ENCODE results near the gene PALLD. TPM values are rescaled to one million over a fixed set of nuclear protein-coding genes. Genes with fewer than 3 reads are reported as not detected.

PALLD gene
- total RNA-seq, 1 experiment from 2014 or later: 23.7 TPM

DNA sequence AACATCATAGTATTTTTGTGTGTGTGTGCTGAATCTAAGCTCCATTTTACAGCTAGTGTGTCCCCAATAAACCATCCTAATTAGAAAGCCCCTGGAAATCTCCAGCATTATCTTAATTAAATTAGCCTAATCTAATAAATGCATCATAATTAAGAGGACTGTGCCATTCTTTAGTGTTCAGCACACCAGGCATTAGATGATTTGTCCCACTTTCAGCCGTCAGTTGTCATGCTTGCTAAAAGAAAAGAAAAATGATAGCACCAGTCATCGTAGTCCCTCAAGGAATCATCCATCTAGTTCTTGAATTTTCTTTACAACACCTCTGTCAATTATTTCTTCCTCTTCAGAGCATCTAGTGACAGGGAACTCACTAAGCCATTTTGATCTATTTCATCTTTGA is 155.9 kb downstream of the PALLD start:
- no peaks in the 10 kb centered on the region for H3K36me3 Mint-ChIP-seq
- no peak for TF ChIP-seq MLX (CRISPR knock-in tag; IDR thresholded peaks at IDR 0.05)
- TF ChIP-seq MAX (CRISPR knock-in tag; IDR thresholded peaks at IDR 0.05): no peak
- no peak for TF ChIP-seq CREB1 (CRISPR knock-in tag; IDR thresholded peaks at IDR 0.05)
- TF ChIP-seq HMGA2 (CRISPR knock-in tag; IDR thresholded peaks at IDR 0.05): no peak
- TF ChIP-seq USF2 (CRISPR knock-in tag; IDR thresholded peaks at IDR 0.05): no peak
- no peak for TF ChIP-seq NR3C1 (CRISPR knock-in tag; conservative IDR thresholded peaks at IDR 0.05; ENCODE audit: low read depth)
- no peak for TF ChIP-seq FOXJ3 (CRISPR knock-in tag; IDR thresholded peaks at IDR 0.05; ENCODE audit: borderline replicate concordance)
- TF ChIP-seq, protein P1, sequence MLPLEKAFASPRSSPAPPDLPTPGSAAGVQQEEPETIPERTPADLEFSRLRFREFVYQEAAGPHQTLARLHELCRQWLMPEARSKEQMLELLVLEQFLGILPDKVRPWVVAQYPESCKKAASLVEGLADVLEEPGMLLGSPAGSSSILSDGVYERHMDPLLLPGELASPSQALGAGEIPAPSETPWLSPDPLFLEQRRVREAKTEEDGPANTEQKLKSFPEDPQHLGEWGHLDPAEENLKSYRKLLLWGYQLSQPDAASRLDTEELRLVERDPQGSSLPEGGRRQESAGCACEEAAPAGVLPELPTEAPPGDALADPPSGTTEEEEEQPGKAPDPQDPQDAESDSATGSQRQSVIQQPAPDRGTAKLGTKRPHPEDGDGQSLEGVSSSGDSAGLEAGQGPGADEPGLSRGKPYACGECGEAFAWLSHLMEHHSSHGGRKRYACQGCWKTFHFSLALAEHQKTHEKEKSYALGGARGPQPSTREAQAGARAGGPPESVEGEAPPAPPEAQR (CRISPR knock-in tag; IDR thresholded peaks at IDR 0.05): no peak
- no peak for TF ChIP-seq ARID4B (CRISPR knock-in tag; IDR thresholded peaks at IDR 0.05; ENCODE audit: borderline replicate concordance)
- TF ChIP-seq FOXP4 (CRISPR knock-in tag; IDR thresholded peaks at IDR 0.05): no peak
- TF ChIP-seq ZNF121 (CRISPR knock-in tag; IDR thresholded peaks at IDR 0.05): no peak
- TF ChIP-seq NR1H2 (CRISPR knock-in tag; IDR thresholded peaks at IDR 0.05): no peak
- TF ChIP-seq MXD4 (CRISPR knock-in tag; IDR thresholded peaks at IDR 0.05; ENCODE audit: borderline replicate concordance): no peak
- H3K9me3 Mint-ChIP-seq: no peaks in the 10 kb centered on the region
- no peak overlapping the region for H3K27ac Mint-ChIP-seq
- peaks cover 58% of the 10 kb centered on the region for H3K4me1 Mint-ChIP-seq
- no peak for ATAC-seq
- ChIA-PET POLR2A (no interaction called here), CTCF (no interaction called here)
- H3K27me3 Mint-ChIP-seq (ENCODE audit: low read depth): no peaks in the 10 kb centered on the region
- H3K4me3 Mint-ChIP-seq: no peak overlapping the region
- DNase-seq (ENCODE audit: low spot score): no peak

DNA sequence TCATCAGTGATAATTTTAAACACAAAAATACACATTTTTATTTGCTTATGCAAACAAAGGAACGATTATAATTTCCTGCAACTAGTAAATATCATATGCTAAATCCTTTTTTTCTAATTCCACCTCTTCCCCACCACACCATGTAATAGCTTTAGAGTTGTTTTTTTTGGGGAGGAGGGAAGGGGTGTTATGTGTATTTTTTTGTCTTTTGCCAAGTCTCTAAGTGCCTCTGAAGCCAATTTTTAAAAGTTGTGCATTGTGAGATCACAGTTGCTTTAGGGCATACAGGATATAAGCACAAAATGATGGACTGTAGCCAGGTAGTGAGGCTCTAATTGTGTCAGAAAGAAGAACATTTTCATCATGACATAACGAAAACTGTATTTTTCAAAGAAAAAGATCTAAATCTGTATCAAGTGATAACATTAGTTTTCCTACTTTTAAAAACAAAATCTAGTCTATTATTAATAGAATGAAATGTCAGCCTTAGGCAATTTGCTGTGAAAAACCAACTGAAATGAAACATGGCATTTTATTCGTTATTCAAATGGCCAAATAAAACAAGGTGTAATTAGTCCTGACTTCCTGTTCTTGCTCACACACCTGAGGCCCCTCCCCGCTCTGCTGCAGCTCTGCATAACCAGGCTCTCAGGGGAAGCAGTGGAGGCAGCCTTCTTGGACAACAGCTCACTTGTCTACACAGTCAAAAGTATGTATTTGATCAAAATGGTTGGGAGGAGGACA is 157.4 kb downstream of the PALLD start:
- ATAC-seq (peak; percentile 89), DNase-seq (ENCODE audit: low spot score) (peak; percentile 22)
- no peak overlapping the region for H3K27ac Mint-ChIP-seq
- H3K36me3 Mint-ChIP-seq: no peaks in the 10 kb centered on the region
- peaks cover 54% of the 10 kb centered on the region for H3K4me1 Mint-ChIP-seq
- H3K9me3 Mint-ChIP-seq: no peaks in the 10 kb centered on the region
- no peaks in the 10 kb centered on the region for H3K27me3 Mint-ChIP-seq (ENCODE audit: low read depth)
- ChIA-PET CTCF (interaction anchor here (0.6 to 1.5 kb wide), 3 partner anchors 9 to 356 kb away, joined by 3 to 4 read pairs (median 3); partner anchors contain the start of gene CBR4), POLR2A (interaction anchor here (0.6 kb wide), 1 partner anchor 136 kb away, joined by 4 read pairs; no protein-coding TSS in a partner anchor)
- no peak overlapping the region for H3K4me3 Mint-ChIP-seq
- TF ChIP-seq FOXJ3 (CRISPR knock-in tag; IDR thresholded peaks at IDR 0.05; ENCODE audit: borderline replicate concordance): no peak
- TF ChIP-seq ELF4 (CRISPR knock-in tag; IDR thresholded peaks at IDR 0.05; ENCODE audit: low read depth): no peak
- no peak for TF ChIP-seq GTF2I (CRISPR knock-in tag; conservative IDR thresholded peaks at IDR 0.05)
- TF ChIP-seq, protein P2, sequence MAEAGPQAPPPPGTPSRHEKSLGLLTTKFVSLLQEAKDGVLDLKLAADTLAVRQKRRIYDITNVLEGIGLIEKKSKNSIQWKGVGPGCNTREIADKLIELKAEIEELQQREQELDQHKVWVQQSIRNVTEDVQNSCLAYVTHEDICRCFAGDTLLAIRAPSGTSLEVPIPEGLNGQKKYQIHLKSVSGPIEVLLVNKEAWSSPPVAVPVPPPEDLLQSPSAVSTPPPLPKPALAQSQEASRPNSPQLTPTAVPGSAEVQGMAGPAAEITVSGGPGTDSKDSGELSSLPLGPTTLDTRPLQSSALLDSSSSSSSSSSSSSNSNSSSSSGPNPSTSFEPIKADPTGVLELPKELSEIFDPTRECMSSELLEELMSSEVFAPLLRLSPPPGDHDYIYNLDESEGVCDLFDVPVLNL (CRISPR knock-in tag; IDR thresholded peaks at IDR 0.05; ENCODE audit: borderline replicate concordance, low read depth): no peak
- TF ChIP-seq, protein P3, sequence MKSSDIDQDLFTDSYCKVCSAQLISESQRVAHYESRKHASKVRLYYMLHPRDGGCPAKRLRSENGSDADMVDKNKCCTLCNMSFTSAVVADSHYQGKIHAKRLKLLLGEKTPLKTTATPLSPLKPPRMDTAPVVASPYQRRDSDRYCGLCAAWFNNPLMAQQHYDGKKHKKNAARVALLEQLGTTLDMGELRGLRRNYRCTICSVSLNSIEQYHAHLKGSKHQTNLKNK (CRISPR knock-in tag; IDR thresholded peaks at IDR 0.05): no peak
- no peak for TF ChIP-seq NFATC4 (CRISPR knock-in tag; IDR thresholded peaks at IDR 0.05)
- TF ChIP-seq ZNF138 (CRISPR knock-in tag; conservative IDR thresholded peaks at IDR 0.05): no peak
- no peak for TF ChIP-seq ZNF281 (CRISPR knock-in tag; IDR thresholded peaks at IDR 0.05)

All from WTC11 (cell line).